HEK293T (cell line): ENCODE measurements around the gene SRM.

Experiments
- CTCF ChIA-PET: fragments of 350-600 bp; formaldehyde crosslinking; extraction: SDS; loops from one replicate; lab custom pipeline; 2021; ENCODE audit warnings: antibody characterized with exemption, inconsistent platforms; lab: Yijun Ruan, JAX
- POLR2A ChIA-PET: fragments of 350-600 bp; formaldehyde crosslinking; extraction: SDS; loops from one replicate; lab custom pipeline; 2020; ENCODE audit warnings: antibody characterized with exemption, inconsistent platforms; lab: Yijun Ruan, JAX
- DNase-seq: peaks from one replicate; pipeline ENCODE4 v3.0.0; 2012; ENCODE audit warnings: mixed read lengths; ENCODE audit errors: extremely low spot score
- ARNT ChIP-seq: fragments of 450-650 bp; IDR thresholded peaks from 2 replicates; pipeline ENCODE4 v1.6.1; 2017; ENCODE audit warnings: mild to moderate bottlenecking
- BHLHE40 ChIP-seq: fragments of 450-650 bp; IDR thresholded peaks from 2 replicates; pipeline ENCODE4 v1.6.1; 2016; ENCODE audit warnings: mild to moderate bottlenecking, moderate library complexity, borderline replicate concordance
- CTBP1 ChIP-seq: fragments of 450-650 bp; IDR thresholded peaks from 2 replicates; pipeline ENCODE4 v1.6.1; 2016; ENCODE audit warnings: borderline replicate concordance
- ELF4 ChIP-seq: fragments of 450-650 bp; IDR thresholded peaks from 2 replicates; pipeline ENCODE4 v1.6.1; 2017; ENCODE audit warnings: antibody characterized with exemption
- FOXA1 ChIP-seq: fragments of 450-650 bp; IDR thresholded peaks from 2 replicates; pipeline ENCODE4 v1.6.1; 2016; ENCODE audit warnings: mild to moderate bottlenecking
- FOXK2 ChIP-seq: fragments of 450-650 bp; IDR thresholded peaks from 2 replicates; pipeline ENCODE4 v1.6.1; 2016; ENCODE audit warnings: mild to moderate bottlenecking
- FOXM1 ChIP-seq: fragments of 450-650 bp; IDR thresholded peaks from 2 replicates; pipeline ENCODE4 v1.6.1; 2017; ENCODE audit warnings: mild to moderate bottlenecking, borderline replicate concordance
- HDGF ChIP-seq: fragments of 450-650 bp; IDR thresholded peaks from 2 replicates; pipeline ENCODE4 v1.6.1; 2017; ENCODE audit warnings: antibody characterized with exemption, borderline replicate concordance
- L3MBTL2 ChIP-seq: fragments of 450-650 bp; conservative IDR thresholded peaks from 2 replicates; pipeline ENCODE4 v1.6.1; 2016; ENCODE audit warnings: mild to moderate bottlenecking
- LEF1 ChIP-seq: fragments of 450-650 bp; IDR thresholded peaks from 2 replicates; pipeline ENCODE4 v1.6.1; 2017; ENCODE audit warnings: mild to moderate bottlenecking, borderline replicate concordance
- NFRKB ChIP-seq: fragments of 450-650 bp; IDR thresholded peaks from 2 replicates; pipeline ENCODE4 v1.6.1; 2016; ENCODE audit warnings: mild to moderate bottlenecking, moderate library complexity
- SP1 ChIP-seq: fragments of 450-650 bp; IDR thresholded peaks from 2 replicates; pipeline ENCODE4 v1.6.1; 2017
- SUZ12 ChIP-seq: fragments of 450-650 bp; IDR thresholded peaks from 2 replicates; pipeline ENCODE4 v1.6.1; 2016; ENCODE audit warnings: mild to moderate bottlenecking
- TARDBP ChIP-seq: fragments of 450-650 bp; IDR thresholded peaks from 2 replicates; pipeline ENCODE4 v1.6.1; 2016
- ZNF384 ChIP-seq: fragments of 450-650 bp; IDR thresholded peaks from 2 replicates; pipeline ENCODE4 v1.6.1; 2016
- TF ChIP-seq, protein P1 (sequence below): fragments of 450-650 bp; IDR thresholded peaks from 2 replicates; pipeline ENCODE4 v1.6.1; 2016

SRM gene

DNA sequence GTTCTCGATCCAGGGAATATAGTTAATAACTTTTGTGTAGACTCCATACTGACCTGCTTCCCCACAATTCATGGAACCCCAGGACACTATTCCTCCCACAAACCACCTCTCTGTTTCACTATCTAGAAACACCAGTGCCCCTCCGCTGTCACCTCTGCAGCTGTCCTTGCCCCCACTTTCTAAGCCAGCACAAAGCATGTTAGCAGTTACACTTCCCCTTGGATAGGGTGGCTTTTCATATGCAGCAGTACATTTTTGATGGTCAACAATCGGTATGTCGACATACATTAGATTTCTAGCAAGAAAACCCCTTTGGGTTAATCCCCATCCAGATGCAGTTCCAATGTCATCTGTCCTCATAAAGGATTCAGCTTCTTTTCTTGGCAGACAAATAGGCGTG lies 32.9 kb downstream of the SRM start:
- ChIA-PET CTCF (interaction anchor here (0.7 kb wide), 1 partner anchor 11 kb away, joined by 4 read pairs; no protein-coding TSS in a partner anchor), POLR2A (no interaction called here)
- no peak for DNase-seq
- TF ChIP-seq HDGF (no peak), SP1 (no peak), ZNF384 (no peak), FOXM1 (no peak), NFRKB (no peak), ARNT (no peak), FOXA1 (no peak), LEF1 (no peak), SUZ12 (no peak), L3MBTL2 (no peak), TARDBP (no peak), BHLHE40 (no peak), CTBP1 (no peak), ELF4 (no peak), FOXK2 (no peak)
- TF ChIP-seq, protein P1, sequence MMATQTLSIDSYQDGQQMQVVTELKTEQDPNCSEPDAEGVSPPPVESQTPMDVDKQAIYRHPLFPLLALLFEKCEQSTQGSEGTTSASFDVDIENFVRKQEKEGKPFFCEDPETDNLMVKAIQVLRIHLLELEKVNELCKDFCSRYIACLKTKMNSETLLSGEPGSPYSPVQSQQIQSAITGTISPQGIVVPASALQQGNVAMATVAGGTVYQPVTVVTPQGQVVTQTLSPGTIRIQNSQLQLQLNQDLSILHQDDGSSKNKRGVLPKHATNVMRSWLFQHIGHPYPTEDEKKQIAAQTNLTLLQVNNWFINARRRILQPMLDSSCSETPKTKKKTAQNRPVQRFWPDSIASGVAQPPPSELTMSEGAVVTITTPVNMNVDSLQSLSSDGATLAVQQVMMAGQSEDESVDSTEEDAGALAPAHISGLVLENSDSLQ = no peak

DNA sequence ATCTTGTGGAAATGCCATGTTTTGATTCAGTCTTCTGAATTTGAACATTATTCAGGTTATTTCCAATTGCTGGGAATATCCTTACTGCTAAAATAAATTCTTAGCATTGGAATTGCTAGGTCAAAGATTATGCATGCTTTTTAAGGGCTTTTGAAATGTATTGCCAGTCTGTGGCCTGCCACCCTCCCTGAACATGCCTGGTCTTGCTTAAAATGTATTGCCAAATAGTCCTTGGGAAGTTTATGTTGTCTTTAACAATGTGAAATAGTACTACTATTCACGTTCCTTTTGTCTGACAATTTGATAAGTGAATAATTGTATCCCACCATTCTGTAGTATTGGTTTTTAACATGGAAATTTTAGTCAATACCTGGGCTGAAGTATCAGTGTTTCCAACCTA lies 33.8 kb downstream of the SRM start:
- DNase-seq = no peak
- TF ChIP-seq LEF1 = no peak
- TF ChIP-seq NFRKB = no peak
- TF ChIP-seq SP1 = no peak
- TF ChIP-seq ARNT = no peak
- TF ChIP-seq, protein P1 = no peak
- TF ChIP-seq FOXK2 = no peak
- TF ChIP-seq ELF4 = no peak
- no peak for TF ChIP-seq HDGF
- no peak for TF ChIP-seq FOXM1
- TF ChIP-seq BHLHE40 = no peak
- TF ChIP-seq ZNF384 = no peak
- TF ChIP-seq TARDBP = no peak
- TF ChIP-seq FOXA1 = no peak
- TF ChIP-seq CTBP1 = no peak
- TF ChIP-seq L3MBTL2 = no peak
- TF ChIP-seq SUZ12 = no peak
- ChIA-PET POLR2A (no interaction called here), CTCF (no interaction called here)

DNA sequence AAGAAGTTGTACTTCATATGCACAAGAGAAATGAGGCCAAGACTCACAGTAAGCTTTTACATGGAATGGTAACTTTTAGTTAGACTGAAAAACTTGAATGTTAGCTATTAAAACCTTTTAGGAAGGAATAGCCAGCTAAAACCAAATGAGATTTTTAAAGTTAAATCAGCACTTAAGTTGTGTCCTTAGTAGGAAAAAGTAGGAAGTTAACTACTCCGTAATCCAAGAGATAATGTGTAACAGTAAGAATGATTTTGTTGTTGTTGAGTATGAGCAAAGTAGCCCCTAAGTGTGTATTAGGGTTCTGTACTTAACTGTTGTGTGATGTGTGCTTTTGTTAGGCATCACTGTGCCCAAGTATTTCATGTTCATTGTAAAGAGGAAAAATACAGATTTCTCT lies 34.2 kb downstream of the SRM start:
- no peak for DNase-seq
- POLR2A ChIA-PET = no interaction called here
- TF ChIP-seq FOXA1 (no peak), ELF4 (no peak), FOXK2 (no peak), FOXM1 (no peak)
- CTCF ChIA-PET = no interaction called here

DNA sequence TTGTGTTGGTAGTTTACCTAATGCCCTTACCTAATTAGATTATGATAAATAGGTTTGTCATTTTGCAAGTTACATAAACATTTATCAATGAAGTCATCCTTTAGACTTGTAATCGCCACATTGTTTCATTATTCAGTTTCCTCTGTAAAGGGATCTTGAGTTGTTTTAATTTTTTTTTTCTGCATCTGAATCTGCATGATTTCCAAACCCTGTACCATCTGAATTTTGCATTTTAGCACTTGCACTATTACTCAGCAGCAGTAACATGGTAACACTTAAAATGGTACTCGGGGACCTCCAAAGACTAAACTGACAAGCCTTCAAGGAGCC lies 35.0 kb downstream of the SRM start:
- no peak for DNase-seq
- TF ChIP-seq BHLHE40 = no peak
- no peak for TF ChIP-seq FOXK2
- TF ChIP-seq, protein P1 = no peak
- TF ChIP-seq ZNF384 = no peak
- no peak for TF ChIP-seq LEF1
- TF ChIP-seq NFRKB = no peak
- TF ChIP-seq SP1 = no peak
- no peak for TF ChIP-seq FOXA1
- TF ChIP-seq TARDBP = no peak
- TF ChIP-seq SUZ12 = no peak
- no peak for TF ChIP-seq ELF4
- no peak for TF ChIP-seq L3MBTL2
- no peak for TF ChIP-seq FOXM1
- TF ChIP-seq CTBP1 = no peak
- TF ChIP-seq ARNT = no peak
- TF ChIP-seq HDGF = no peak
- CTCF ChIA-PET = interaction anchor here (1.3 kb wide), 1 partner anchor 12 kb away, joined by 5 read pairs; no protein-coding TSS in a partner anchor
- POLR2A ChIA-PET = no interaction called here

DNA sequence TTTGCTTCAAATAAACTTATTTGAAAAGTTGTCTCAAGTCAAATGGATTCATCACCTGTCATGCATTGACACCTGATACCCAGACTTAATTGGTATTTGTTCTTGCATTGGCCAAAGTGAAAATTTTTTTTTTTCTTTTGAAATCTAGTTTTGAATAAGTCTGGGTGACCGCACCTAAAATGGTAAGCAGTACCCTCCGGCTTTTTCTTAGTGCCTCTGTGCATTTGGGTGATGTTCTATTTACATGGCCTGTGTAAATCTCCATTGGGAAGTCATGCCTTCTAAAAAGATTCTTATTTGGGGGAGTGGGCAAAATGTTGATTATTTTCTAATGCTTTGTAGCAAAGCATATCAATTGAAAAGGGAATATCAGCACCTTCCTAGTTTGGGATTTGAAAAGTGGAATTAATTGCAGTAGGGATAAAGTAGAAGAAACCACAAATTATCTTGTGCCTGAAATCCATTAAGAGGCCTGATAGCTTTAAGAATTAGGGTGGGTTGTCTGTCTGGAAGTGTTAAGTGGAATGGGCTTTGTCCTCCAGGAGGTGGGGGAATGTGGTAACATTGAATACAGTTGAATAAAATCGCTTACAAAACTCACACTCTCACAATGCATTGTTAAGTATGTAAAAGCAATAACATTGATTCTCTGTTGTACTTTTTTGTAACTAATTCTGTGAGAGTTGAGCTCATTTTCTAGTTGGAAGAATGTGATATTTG lies 35.5 kb downstream of the SRM start:
- no peak for DNase-seq
- POLR2A ChIA-PET = no interaction called here
- CTCF ChIA-PET = interaction anchor here (1.3 kb wide), 1 partner anchor 13 kb away, joined by 5 read pairs; no protein-coding TSS in a partner anchor
- TF ChIP-seq TARDBP = no peak
- no peak for TF ChIP-seq HDGF
- TF ChIP-seq LEF1 = no peak
- TF ChIP-seq FOXA1 = no peak

DNA sequence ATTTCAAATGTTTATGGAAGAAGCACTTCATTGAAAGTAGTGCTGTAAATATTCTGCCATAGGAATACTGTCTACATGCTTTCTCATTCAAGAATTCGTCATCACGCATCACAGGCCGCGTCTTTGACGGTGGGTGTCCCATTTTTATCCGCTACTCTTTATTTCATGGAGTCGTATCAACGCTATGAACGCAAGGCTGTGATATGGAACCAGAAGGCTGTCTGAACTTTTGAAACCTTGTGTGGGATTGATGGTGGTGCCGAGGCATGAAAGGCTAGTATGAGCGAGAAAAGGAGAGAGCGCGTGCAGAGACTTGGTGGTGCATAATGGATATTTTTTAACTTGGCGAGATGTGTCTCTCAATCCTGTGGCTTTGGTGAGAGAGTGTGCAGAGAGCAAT lies 36.6 kb downstream of the SRM start:
- POLR2A ChIA-PET = no interaction called here
- DNase-seq = no peak
- CTCF ChIA-PET = no interaction called here
- TF ChIP-seq ELF4 (no peak), FOXA1 (no peak), SUZ12 (no peak), SP1 (no peak), L3MBTL2 (no peak), HDGF (no peak), NFRKB (no peak), ARNT (no peak), TARDBP (no peak), BHLHE40 (no peak), ZNF384 (no peak), FOXK2 (no peak), CTBP1 (no peak), LEF1 (no peak), FOXM1 (no peak)
- TF ChIP-seq, protein P1 = no peak
